KMS-11 (cell line): ENCODE measurements around the gene LETM1.

Experiments
- H2AFZ ChIP-seq: fragments of 200-600 bp; sonication (generic); 2 replicates; pipeline ENCODE4 v1.6.1; 2016; ENCODE audit warnings: antibody characterized with exemption, mixed run types, low read depth
- H3K27ac ChIP-seq: fragments of 200-600 bp; sonication (generic); 2 replicates; pipeline ENCODE4 v1.6.1; 2016; ENCODE audit warnings: mild to moderate bottlenecking, mixed run types
- H3K27me3 ChIP-seq: fragments of 200-600 bp; sonication (generic); 2 replicates; pipeline ENCODE4 v1.6.1; 2017; ENCODE audit warnings: mild to moderate bottlenecking, low read depth, mixed run types, moderate library complexity; ENCODE audit not compliant: insufficient read depth
- H3K36me3 ChIP-seq: fragments of 200-600 bp; sonication (generic); 2 replicates; pipeline ENCODE4 v1.6.1; 2017; ENCODE audit warnings: mild to moderate bottlenecking, mixed run types; ENCODE audit not compliant: insufficient read depth
- H3K4me1 ChIP-seq: fragments of 200-600 bp; sonication (generic); 2 replicates; pipeline ENCODE4 v1.6.1; 2016; ENCODE audit warnings: mild to moderate bottlenecking, low read depth, mixed run types; ENCODE audit not compliant: poor library complexity, severe bottlenecking
- H3K4me2 ChIP-seq: fragments of 200-600 bp; sonication (generic); 2 replicates; pipeline ENCODE4 v1.7.0; 2016; ENCODE audit warnings: mild to moderate bottlenecking, mixed run types
- H3K4me3 ChIP-seq: fragments of 200-600 bp; sonication (generic); IDR thresholded peaks from 2 replicates; pipeline ENCODE4 v1.6.1; 2017; ENCODE audit warnings: low read depth, low read length, mixed read lengths; ENCODE audit not compliant: insufficient read depth
- H3K79me2 ChIP-seq: fragments of 200-600 bp; sonication (generic); 2 replicates; pipeline ENCODE4 v1.6.1; 2016; ENCODE audit warnings: low read depth, mixed run types; ENCODE audit not compliant: insufficient read depth
- H3K9ac ChIP-seq: fragments of 200-600 bp; sonication (generic); 2 replicates; pipeline ENCODE4 v1.6.1; 2016; ENCODE audit warnings: mild to moderate bottlenecking, mixed run types
- H4K20me1 ChIP-seq: fragments of 200-600 bp; sonication (generic); 2 replicates; pipeline ENCODE4 v1.6.1; 2016; ENCODE audit warnings: mild to moderate bottlenecking, mixed run types; ENCODE audit not compliant: insufficient read depth
- TF ChIP-seq, protein P1 (sequence below): fragments of 200-600 bp; sonication (generic); conservative IDR thresholded peaks from 2 replicates; pipeline ENCODE4 v1.6.1; 2017; ENCODE audit warnings: low read depth, mild to moderate bottlenecking, antibody characterized with exemption, low read length, moderate library complexity, mixed read lengths

LETM1 gene

DNA sequence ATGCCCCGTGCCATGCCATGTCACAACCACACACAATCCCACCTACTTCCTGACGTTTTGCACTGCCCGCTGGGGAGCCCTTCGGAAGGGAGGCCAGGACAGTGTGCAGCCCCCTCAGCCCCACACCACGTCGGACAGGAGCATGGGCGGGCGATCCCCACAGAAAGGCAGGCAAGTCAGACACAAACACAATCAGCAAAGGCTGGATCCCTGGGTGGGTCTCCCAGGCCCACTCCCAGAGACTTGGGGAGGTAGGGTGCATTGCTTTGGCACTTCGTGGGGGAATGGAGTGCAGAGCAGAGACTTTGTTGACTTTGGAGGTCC is 14.1 kb downstream of the LETM1 start:
- Histone ChIP-seq H3K36me3 (no peaks in the 10 kb centered on the region), H3K27me3 (no peaks in the 10 kb centered on the region), H3K4me2 (no peak overlapping the region), H2AFZ (no peak overlapping the region), H3K4me1 (peaks cover 4% of the 10 kb centered on the region), H3K9ac (no peak overlapping the region), H3K4me3 (no peak overlapping the region), H4K20me1 (no peaks in the 10 kb centered on the region), H3K27ac (no peak overlapping the region), H3K79me2 (no peaks in the 10 kb centered on the region)
- TF ChIP-seq, protein P1, sequence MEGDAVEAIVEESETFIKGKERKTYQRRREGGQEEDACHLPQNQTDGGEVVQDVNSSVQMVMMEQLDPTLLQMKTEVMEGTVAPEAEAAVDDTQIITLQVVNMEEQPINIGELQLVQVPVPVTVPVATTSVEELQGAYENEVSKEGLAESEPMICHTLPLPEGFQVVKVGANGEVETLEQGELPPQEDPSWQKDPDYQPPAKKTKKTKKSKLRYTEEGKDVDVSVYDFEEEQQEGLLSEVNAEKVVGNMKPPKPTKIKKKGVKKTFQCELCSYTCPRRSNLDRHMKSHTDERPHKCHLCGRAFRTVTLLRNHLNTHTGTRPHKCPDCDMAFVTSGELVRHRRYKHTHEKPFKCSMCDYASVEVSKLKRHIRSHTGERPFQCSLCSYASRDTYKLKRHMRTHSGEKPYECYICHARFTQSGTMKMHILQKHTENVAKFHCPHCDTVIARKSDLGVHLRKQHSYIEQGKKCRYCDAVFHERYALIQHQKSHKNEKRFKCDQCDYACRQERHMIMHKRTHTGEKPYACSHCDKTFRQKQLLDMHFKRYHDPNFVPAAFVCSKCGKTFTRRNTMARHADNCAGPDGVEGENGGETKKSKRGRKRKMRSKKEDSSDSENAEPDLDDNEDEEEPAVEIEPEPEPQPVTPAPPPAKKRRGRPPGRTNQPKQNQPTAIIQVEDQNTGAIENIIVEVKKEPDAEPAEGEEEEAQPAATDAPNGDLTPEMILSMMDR: no peak

DNA sequence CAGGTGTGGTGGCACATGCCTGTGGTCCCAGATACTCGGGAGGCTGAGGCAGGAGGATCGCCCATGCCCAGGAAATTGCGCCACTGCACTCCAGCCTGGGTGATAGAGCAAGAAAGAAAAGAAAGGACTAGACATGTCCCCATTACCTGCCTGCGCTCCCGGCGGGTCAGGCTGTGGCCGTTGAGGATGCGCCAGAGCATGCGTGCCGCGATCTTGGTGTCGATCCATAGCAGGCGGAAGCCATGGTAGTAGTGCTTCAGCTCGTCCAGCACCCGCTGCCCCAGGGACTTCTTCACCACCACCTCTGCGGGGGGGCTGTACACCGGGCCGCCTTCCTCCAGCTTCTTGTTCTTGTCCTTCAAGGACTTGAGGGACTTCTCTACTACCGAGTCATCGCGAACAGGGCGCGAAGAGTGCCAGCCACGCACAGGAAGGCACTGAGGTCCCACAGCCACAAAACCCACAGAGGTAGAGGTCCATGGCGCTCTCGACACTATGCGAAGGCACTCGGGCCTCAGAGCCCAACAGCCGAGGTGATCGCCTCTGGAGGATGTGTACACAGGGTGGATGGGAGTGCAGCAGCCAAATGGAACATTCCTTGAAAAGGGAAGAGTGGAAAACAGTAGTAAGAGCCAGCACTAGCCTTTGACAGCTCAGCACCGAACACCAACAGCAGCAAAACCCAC is 14.6 kb downstream of the LETM1 start:
- Histone ChIP-seq H3K36me3 (no peaks in the 10 kb centered on the region), H3K27ac (no peak overlapping the region), H4K20me1 (no peaks in the 10 kb centered on the region), H3K27me3 (no peaks in the 10 kb centered on the region), H3K4me3 (no peak overlapping the region), H3K4me1 (no peaks in the 10 kb centered on the region), H2AFZ (no peak overlapping the region), H3K9ac (no peak overlapping the region), H3K79me2 (no peaks in the 10 kb centered on the region), H3K4me2 (no peak overlapping the region)
- TF ChIP-seq, protein P1: no peak

DNA sequence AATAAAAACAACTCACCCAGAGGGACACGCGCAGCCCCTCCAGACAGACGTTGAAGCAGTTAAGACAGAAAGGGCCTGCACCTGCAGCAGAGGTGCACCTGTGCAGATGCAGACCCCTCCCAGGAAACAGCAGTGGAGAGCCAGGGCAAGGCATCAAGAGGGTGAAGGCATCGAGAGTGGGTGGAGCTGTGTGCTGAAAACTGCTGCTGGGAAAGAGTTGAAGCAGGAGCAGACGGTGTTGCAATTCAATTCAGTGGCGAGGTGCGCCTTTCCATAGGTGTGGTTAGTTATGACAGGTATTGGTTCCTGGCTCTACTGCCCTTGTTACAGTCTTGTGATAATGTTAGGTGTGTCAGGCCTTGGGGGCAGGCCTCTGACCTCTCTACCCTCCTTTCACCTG is 16.7 kb downstream of the LETM1 start:
- Histone ChIP-seq H3K27ac (no peak overlapping the region), H3K9ac (no peak overlapping the region), H4K20me1 (no peaks in the 10 kb centered on the region), H3K36me3 (no peaks in the 10 kb centered on the region), H2AFZ (no peak overlapping the region), H3K27me3 (no peaks in the 10 kb centered on the region), H3K4me2 (no peak overlapping the region), H3K4me3 (no peak overlapping the region), H3K79me2 (no peaks in the 10 kb centered on the region), H3K4me1 (no peaks in the 10 kb centered on the region)
- TF ChIP-seq, protein P1: no peak

DNA sequence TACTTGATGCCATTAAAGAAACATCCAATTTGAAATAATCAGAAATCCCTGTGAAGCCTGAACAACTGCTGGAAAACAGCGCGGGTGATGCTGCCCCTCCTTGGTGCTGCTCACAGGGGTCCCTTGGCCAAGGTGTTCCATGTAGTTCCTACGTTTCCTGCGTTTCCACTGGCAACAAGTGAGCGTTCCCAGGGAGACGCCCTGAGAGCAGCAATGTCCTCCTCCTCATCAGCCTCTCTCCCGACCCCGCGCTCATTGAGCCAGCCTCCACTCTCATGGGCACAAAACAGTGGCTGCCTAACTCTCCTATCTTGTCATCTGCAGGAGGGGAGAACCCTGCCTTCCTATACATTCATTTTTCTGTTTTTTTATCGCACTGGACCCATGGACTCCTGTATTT is 18.9 kb downstream of the LETM1 start:
- Histone ChIP-seq H3K36me3 (no peaks in the 10 kb centered on the region), H3K4me3 (no peak overlapping the region), H3K9ac (no peak overlapping the region), H2AFZ (no peak overlapping the region), H3K27me3 (no peaks in the 10 kb centered on the region), H3K4me2 (no peak overlapping the region), H3K4me1 (no peaks in the 10 kb centered on the region), H3K79me2 (no peaks in the 10 kb centered on the region), H3K27ac (no peak overlapping the region), H4K20me1 (no peaks in the 10 kb centered on the region)
- TF ChIP-seq, protein P1: no peak
